Osteoblast (primary cell): ENCODE measurements around the gene CENPW. TPM values are rescaled to one million over a fixed set of nuclear protein-coding genes. Genes with fewer than 3 reads are reported as not detected.

Experiments
- DNase-seq: peaks from one replicate; pipeline ENCODE4 v3.0.0; 2011; ENCODE audit warnings: low spot score, mixed read lengths; ENCODE audit not compliant: insufficient read length; ENCODE audit errors: missing footprints
- H2AFZ ChIP-seq: 2 replicates; pipeline ENCODE4 v1.6.0; 2011; ENCODE audit warnings: mild to moderate bottlenecking, low read length
- H3K27ac ChIP-seq: 2 replicates; pipeline ENCODE4 v1.5.1; 2011; ENCODE audit warnings: mild to moderate bottlenecking, low read depth, low read length, moderate library complexity
- H3K27me3 ChIP-seq: 2 replicates; pipeline ENCODE4 v1.6.0; 2012; ENCODE audit warnings: mild to moderate bottlenecking, control low read depth, inconsistent platforms, low read length, moderate library complexity; ENCODE audit not compliant: insufficient read depth
- H3K36me3 ChIP-seq: 2 replicates; pipeline ENCODE4 v1.5.1; 2011; ENCODE audit warnings: mild to moderate bottlenecking, low read length, control low read depth, moderate library complexity; ENCODE audit not compliant: insufficient read depth
- H3K4me1 ChIP-seq: 2 replicates; pipeline ENCODE4 v1.5.1; 2011; ENCODE audit warnings: mild to moderate bottlenecking, low read length, control low read depth, moderate library complexity; ENCODE audit not compliant: insufficient read depth
- H3K4me2 ChIP-seq: 2 replicates; pipeline ENCODE4 v1.6.0; 2011; ENCODE audit warnings: mild to moderate bottlenecking, low read length; ENCODE audit not compliant: insufficient read depth
- H3K4me3 ChIP-seq: fragments of 200-600 bp; sonication (generic); 3 replicates; pipeline ENCODE4 v1.5.1; 2012; ENCODE audit warnings: mild to moderate bottlenecking, low read length, inconsistent platforms; ENCODE audit not compliant: insufficient read depth
- H3K79me2 ChIP-seq: 2 replicates; pipeline ENCODE4 v1.6.0; 2012; ENCODE audit warnings: mild to moderate bottlenecking, low read length, control low read depth, inconsistent platforms; ENCODE audit not compliant: insufficient read depth
- H3K9me3 ChIP-seq: 2 replicates; pipeline ENCODE4 v1.5.1; 2011; ENCODE audit warnings: low read depth, low read length, control low read depth
- H4K20me1 ChIP-seq: 2 replicates; pipeline ENCODE4 v1.6.0; 2012; ENCODE audit warnings: mild to moderate bottlenecking, low read length, control low read depth; ENCODE audit not compliant: insufficient read depth
- CTCF ChIP-seq: IDR thresholded peaks from 2 replicates; pipeline ENCODE4 v1.5.1; 2011; ENCODE audit warnings: mild to moderate bottlenecking, low read depth, low read length, moderate library complexity; ENCODE audit errors: extremely low read depth
- total RNA-seq: library from RNA; depleted of rRNA; stranded (reverse); fragments of >200 nt; gene quantifications from 2 replicates; pipeline ENCODE4 v1.2.3, GENCODE V29; 2012

The CENPW gene
- total RNA-seq, 1 donor: 1.1 TPM

GRCh38 chr6:126300735-126301134 lies 39.2 kb upstream of the CENPW start:
- H3K36me3 ChIP-seq: no peaks in the 10 kb centered on the region
- DNase-seq: no peak
- no peaks in the 10 kb centered on the region for H4K20me1 ChIP-seq
- H3K4me3 ChIP-seq: no peak overlapping the region
- H3K27ac ChIP-seq: no peak overlapping the region
- no peaks in the 10 kb centered on the region for H3K27me3 ChIP-seq
- no peak overlapping the region for H2AFZ ChIP-seq
- no peaks in the 10 kb centered on the region for H3K4me1 ChIP-seq
- H3K9me3 ChIP-seq: no peaks in the 10 kb centered on the region
- TF ChIP-seq CTCF: no peak
- H3K79me2 ChIP-seq: no peaks in the 10 kb centered on the region
- no peak overlapping the region for H3K4me2 ChIP-seq

GRCh38 chr6:126302191-126302590 lies 37.7 kb upstream of the CENPW start:
- H2AFZ ChIP-seq: no peak overlapping the region
- TF ChIP-seq CTCF: no peak

GRCh38 chr6:126307849-126308248 lies 32.1 kb upstream of the CENPW start:
- H3K79me2 ChIP-seq: no peaks in the 10 kb centered on the region
- no peaks in the 10 kb centered on the region for H4K20me1 ChIP-seq
- no peaks in the 10 kb centered on the region for H3K4me1 ChIP-seq
- no peak overlapping the region for H3K4me2 ChIP-seq
- no peaks in the 10 kb centered on the region for H3K9me3 ChIP-seq
- no peaks in the 10 kb centered on the region for H3K27me3 ChIP-seq
- DNase-seq: peak; percentile 30
- no peak overlapping the region for H3K4me3 ChIP-seq
- no peaks in the 10 kb centered on the region for H3K36me3 ChIP-seq
- no peak overlapping the region for H3K27ac ChIP-seq
- no peak for TF ChIP-seq CTCF
- H2AFZ ChIP-seq: no peak overlapping the region

More at GRCh38 chr6:126302191-126302590, 37.7 kb upstream of the CENPW start:
- Histone ChIP-seq H3K4me3 (no peak overlapping the region), H3K4me2 (no peak overlapping the region), H3K4me1 (no peaks in the 10 kb centered on the region), H4K20me1 (no peaks in the 10 kb centered on the region), H3K9me3 (no peaks in the 10 kb centered on the region), H3K79me2 (no peaks in the 10 kb centered on the region), H3K36me3 (no peaks in the 10 kb centered on the region), H3K27ac (no peak overlapping the region), H3K27me3 (no peaks in the 10 kb centered on the region)
- DNase-seq: no peak

- Histone ChIP-seq H4K20me1 (no peaks in the 10 kb centered on the region), H3K4me1 (no peaks in the 10 kb centered on the region), H3K36me3 (no peaks in the 10 kb centered on the region), H2AFZ (no peak overlapping the region), H3K27me3 (no peaks in the 10 kb centered on the region), H3K4me3 (no peak overlapping the region), H3K27ac (no peak overlapping the region), H3K79me2 (no peaks in the 10 kb centered on the region), H3K4me2 (no peak overlapping the region), H3K9me3 (no peaks in the 10 kb centered on the region)
- no peak for TF ChIP-seq CTCF
- DNase-seq: no peak
Observed at GRCh38 chr6:126308362-126308761, 31.6 kb upstream of the CENPW start.
